Naive thymus-derived CD4-positive, alpha-beta T cell (primary cell): ENCODE data around the gene SLC16A9. TPM values are rescaled to one million over a fixed set of nuclear protein-coding genes. Genes with fewer than 3 reads are reported as not detected.
A peak's percentile ranks its signal among the peaks of the same experiment; 100 is the strongest.

ENCODE experiments used
- ATAC-seq: fragments of 150-1000 bp; cut with Tn5 transposase; 2 replicates; pipeline ENCODE4 v1.10.0; 2021; ENCODE audit warnings: mild to moderate bottlenecking, moderate library complexity
- CTCF ChIA-PET: fragments of 350-600 bp; sonication (Branson Sonifier 250); formaldehyde crosslinking; loops from one replicate; lab custom pipeline; 2021; ENCODE audit warnings: antibody characterized with exemption; lab: Charles Lee
- POLR2A ChIA-PET: fragments of 350-600 bp; sonication (Branson Sonifier 250); formaldehyde crosslinking; loops from one replicate; lab custom pipeline; 2021; ENCODE audit warnings: antibody characterized with exemption, inconsistent platforms; lab: Charles Lee
- DNase-seq, 9 donors: peaks; one replicate each; pipeline versions ENCODE4 v3.0.0 to v3.0.0-alpha.2; 2020 to 2022; ENCODE audit warnings: mixed read lengths in 1 of 9
- H3K27ac ChIP-seq: one replicate; pipeline ENCODE4 v1.7.0; 2013; ENCODE audit warnings: mild to moderate bottlenecking, low read depth, low read length, moderate library complexity
- H3K27me3 ChIP-seq, 2 donors: one replicate each; pipeline ENCODE4 v1.7.0; 2013; ENCODE audit warnings: low read length in 2 of 2, mild to moderate bottlenecking in 2 of 2, moderate library complexity in 2 of 2; ENCODE audit not compliant: control insufficient read depth in 2 of 2, insufficient read depth in 2 of 2
- H3K36me3 ChIP-seq, 3 experiments: 1 replicate in 2 of 3; 2 replicates in 1 of 3; pipeline ENCODE4 v1.7.0; 2013; ENCODE audit warnings: low read length in 3 of 3, mild to moderate bottlenecking in 3 of 3, moderate library complexity in 1 of 3; ENCODE audit not compliant: insufficient read depth in 3 of 3, control insufficient read depth in 2 of 3
- H3K4me1 ChIP-seq, 2 donors: one replicate each; pipeline ENCODE4 v1.7.0; 2013; ENCODE audit warnings: low read length in 2 of 2, mild to moderate bottlenecking in 2 of 2, moderate library complexity in 1 of 2; ENCODE audit not compliant: control insufficient read depth in 2 of 2, insufficient read depth in 2 of 2
- H3K4me3 ChIP-seq: 2 replicates; pipeline ENCODE4 v1.7.0; 2013; ENCODE audit warnings: mild to moderate bottlenecking, low read length
- H3K9me3 ChIP-seq, 3 experiments: 1 replicate in 2 of 3; 2 replicates in 1 of 3; pipeline ENCODE4 v1.7.0; 2013; ENCODE audit warnings: low read length in 3 of 3; ENCODE audit not compliant: control insufficient read depth in 2 of 3
- H3K27ac Mint-ChIP-seq, 9 donors: one replicate each; pipeline ENCODE4 v1.8.0; 2020 to 2022; ENCODE audit warnings: mixed read lengths in 9 of 9, mild to moderate bottlenecking in 8 of 9, moderate library complexity in 5 of 9, inconsistent platforms in 2 of 9
- H3K27me3 Mint-ChIP-seq, 5 donors: one replicate each; pipeline ENCODE4 v1.8.0; 2021 to 2022; ENCODE audit warnings: mixed read lengths in 5 of 5, mild to moderate bottlenecking in 1 of 5
- H3K36me3 Mint-ChIP-seq, 5 donors: one replicate each; pipeline ENCODE4 v1.8.0; 2020 to 2022; ENCODE audit warnings: mixed read lengths in 5 of 5, mild to moderate bottlenecking in 3 of 5, inconsistent platforms in 1 of 5
- H3K4me1 Mint-ChIP-seq, 7 donors: one replicate each; pipeline ENCODE4 v1.8.0; 2020 to 2022; ENCODE audit warnings: mixed read lengths in 7 of 7, mild to moderate bottlenecking in 3 of 7, inconsistent platforms in 1 of 7
- H3K4me3 Mint-ChIP-seq, 10 donors: one replicate each; pipeline ENCODE4 v1.8.0; 2020 to 2022; ENCODE audit warnings: mild to moderate bottlenecking in 10 of 10, mixed read lengths in 10 of 10, moderate library complexity in 6 of 10, inconsistent platforms in 2 of 10
- H3K9me3 Mint-ChIP-seq, 11 donors: one replicate each; pipeline ENCODE4 v1.8.0; 2020 to 2022; ENCODE audit warnings: mixed read lengths in 11 of 11, mild to moderate bottlenecking in 4 of 11, inconsistent platforms in 1 of 11, moderate library complexity in 1 of 11
- intact Hi-C, 2 donors: fragments of 100-400 bp; cut with micrococcal nuclease; formaldehyde crosslinking; loops; one replicate each; pipeline ENCODE4 v1.15.1; 2023
- polyA plus RNA-seq, 2 donors: library from polyadenylated mRNA; unstranded; fragments of 300-500 nt; fragmentation: Illumina TruSeq; gene quantifications; one replicate each; pipeline ENCODE4 v1.2.3, GENCODE V29; 2021
- total RNA-seq, 6 experiments: library from RNA in 5 of 6; stranded (reverse) in 5 of 6; gene quantifications; 1 replicate in 5 of 6; 2 replicates in 1 of 6; pipeline ENCODE4 v1.2.3 and lab custom pipeline; 2021 to 2026

Gene SLC16A9
- total and polyA plus RNA-seq, 7 experiments from 2014 or later = 1.5 TPM; not detected in 6

DNA sequence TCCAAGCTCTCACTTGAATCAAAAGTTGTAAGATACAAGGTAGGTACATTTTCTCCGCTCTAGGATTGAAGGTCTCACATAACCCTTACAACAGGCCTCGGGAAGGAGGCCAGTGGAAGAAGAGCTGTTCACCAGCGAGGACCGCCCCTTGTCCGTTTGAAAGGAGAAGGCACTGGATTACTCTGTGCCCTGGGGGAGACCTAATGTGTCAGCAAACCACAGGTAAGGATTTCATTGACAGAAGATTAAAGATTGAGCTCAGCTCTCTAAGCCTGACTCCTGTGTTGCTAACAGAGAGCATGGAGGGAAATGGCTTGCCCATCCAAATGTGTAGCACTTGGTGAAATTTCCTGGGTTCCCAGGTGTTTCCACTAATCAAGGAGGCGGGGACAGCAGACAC is 81.2 kb downstream of the SLC16A9 start:
- Mint-ChIP-seq H3K4me1 (peaks cover 0 to 6% (median 3%) of the 10 kb centered on the region in 7 donors), H3K36me3 (no peaks in the 10 kb centered on the region)

DNA sequence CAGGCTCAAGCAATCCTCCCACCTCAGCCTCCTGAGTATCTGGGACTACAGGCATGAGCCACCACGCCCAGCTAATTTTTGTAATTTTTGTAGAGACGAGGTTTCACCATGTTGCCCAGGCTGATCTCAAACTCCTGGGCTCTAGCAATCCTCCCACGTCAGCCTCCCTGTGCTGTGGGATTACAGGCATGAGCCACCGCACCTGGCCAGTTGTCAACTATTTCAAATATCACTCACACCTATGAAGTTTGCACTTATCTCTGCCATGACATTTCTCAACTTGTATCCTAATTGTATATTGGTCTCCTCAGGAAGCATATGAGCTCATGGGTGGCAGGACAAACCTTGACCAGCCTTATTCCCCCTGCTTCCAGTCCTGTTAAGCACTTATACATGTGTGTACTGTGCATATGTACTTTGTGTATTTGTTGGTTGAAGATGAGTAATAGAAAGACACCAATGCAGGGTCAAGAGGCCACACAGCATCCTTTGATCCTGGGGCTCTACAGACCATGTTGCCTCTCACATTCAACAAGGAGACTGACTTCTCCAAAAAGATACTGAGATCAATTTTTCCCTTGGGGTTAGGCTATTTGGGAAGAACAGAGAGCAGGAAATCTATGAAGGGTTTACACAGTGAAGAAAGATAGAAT is 82.2 kb downstream of the SLC16A9 start:
- CTCF ChIA-PET = interaction anchor here (0.7 kb wide), 1 partner anchor 29 kb away, joined by 3 read pairs; no protein-coding TSS in a partner anchor

More for the DNA sequence above, 81.2 kb downstream of the SLC16A9 start:
- peaks cover 4 to 34% (median 11%) of the 10 kb centered on the region in 5 donors for H3K27me3 Mint-ChIP-seq
- no peaks in the 10 kb centered on the region for H3K4me1 ChIP-seq
- DNase-seq (no peak), ATAC-seq (no peak)
- CTCF ChIA-PET = no interaction called here
- H3K4me3 ChIP-seq = no peak overlapping the region
- H3K9me3 ChIP-seq = no peaks in the 10 kb centered on the region
- H3K4me3 Mint-ChIP-seq = no peak overlapping the region
- no peaks in the 10 kb centered on the region for H3K9me3 Mint-ChIP-seq
- intact Hi-C loops = loop anchor here in 1 of 2 donors (5.0 to 10.0 kb wide), 2 partner anchors 1019 to 1136 kb away; no protein-coding TSS in a partner anchor
- no peaks in the 10 kb centered on the region for H3K36me3 ChIP-seq
- no peak overlapping the region for H3K27ac ChIP-seq
- H3K27me3 ChIP-seq = no peaks in the 10 kb centered on the region
- no peak overlapping the region for H3K27ac Mint-ChIP-seq
- POLR2A ChIA-PET = no interaction called here

DNA sequence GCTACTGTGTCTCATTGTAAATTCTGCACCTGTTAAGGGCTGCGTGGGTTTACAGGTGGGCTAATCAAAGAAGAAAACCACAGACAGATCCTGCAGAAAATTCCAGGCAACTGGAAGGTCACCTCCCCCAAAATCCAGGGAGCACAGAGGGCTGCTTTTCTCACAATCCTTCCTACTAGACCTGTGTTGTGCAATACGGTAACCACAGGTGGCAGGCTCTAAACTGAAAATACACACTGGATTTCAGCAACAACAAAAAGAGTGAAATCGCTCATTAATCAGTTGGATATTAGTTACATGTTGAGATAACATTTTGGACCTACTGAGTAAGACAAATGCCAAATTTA is 83.2 kb downstream of the SLC16A9 start:
- Histone ChIP-seq H3K9me3 (no peaks in the 10 kb centered on the region), H3K27me3 (no peaks in the 10 kb centered on the region), H3K4me3 (no peak overlapping the region), H3K36me3 (no peaks in the 10 kb centered on the region), H3K4me1 (no peaks in the 10 kb centered on the region), H3K27ac (no peak overlapping the region)
- Mint-ChIP-seq H3K27me3 (peaks cover 0 to 23% (median 7%) of the 10 kb centered on the region in 5 donors), H3K4me3 (no peak overlapping the region), H3K4me1 (peaks cover 0 to 7% (median 3%) of the 10 kb centered on the region in 7 donors), H3K36me3 (no peaks in the 10 kb centered on the region), H3K27ac (no peak overlapping the region), H3K9me3 (no peaks in the 10 kb centered on the region)
- intact Hi-C loops = loop anchor here (1.0 to 10.0 kb wide), 13 partner anchors 82 to 1338 kb away; partner anchors contain the start of genes CCDC6 (in 2 of the 2) and SLC16A9 (in 1 of the 2)
- CTCF ChIA-PET = interaction anchor here (0.7 to 1.9 kb wide), 12 partner anchors 18 to 1022 kb away, joined by 3 to 7 read pairs (median 4); no protein-coding TSS in a partner anchor
- DNase-seq (no peak), ATAC-seq (no peak)
- POLR2A ChIA-PET = no interaction called here

More for the DNA sequence above, 82.2 kb downstream of the SLC16A9 start:
- H3K9me3 Mint-ChIP-seq = no peaks in the 10 kb centered on the region
- no peak overlapping the region for H3K4me3 Mint-ChIP-seq
- Histone ChIP-seq H3K27me3 (no peaks in the 10 kb centered on the region), H3K9me3 (no peaks in the 10 kb centered on the region), H3K4me3 (no peak overlapping the region), H3K36me3 (no peaks in the 10 kb centered on the region), H3K27ac (no peak overlapping the region), H3K4me1 (no peaks in the 10 kb centered on the region)
- POLR2A ChIA-PET = no interaction called here
- no peak overlapping the region for H3K27ac Mint-ChIP-seq
- ATAC-seq (no peak), DNase-seq (no peak)
- H3K27me3 Mint-ChIP-seq = peaks cover 4 to 28% (median 7%) of the 10 kb centered on the region in 5 donors
- H3K36me3 Mint-ChIP-seq = no peaks in the 10 kb centered on the region
- H3K4me1 Mint-ChIP-seq = peaks cover 0 to 7% (median 3%) of the 10 kb centered on the region in 7 donors
- intact Hi-C loops = loop anchor here in 1 of 2 donors (2.0 to 10.0 kb wide), 3 partner anchors 81 to 1137 kb away; partner anchors contain the start of gene SLC16A9

DNA sequence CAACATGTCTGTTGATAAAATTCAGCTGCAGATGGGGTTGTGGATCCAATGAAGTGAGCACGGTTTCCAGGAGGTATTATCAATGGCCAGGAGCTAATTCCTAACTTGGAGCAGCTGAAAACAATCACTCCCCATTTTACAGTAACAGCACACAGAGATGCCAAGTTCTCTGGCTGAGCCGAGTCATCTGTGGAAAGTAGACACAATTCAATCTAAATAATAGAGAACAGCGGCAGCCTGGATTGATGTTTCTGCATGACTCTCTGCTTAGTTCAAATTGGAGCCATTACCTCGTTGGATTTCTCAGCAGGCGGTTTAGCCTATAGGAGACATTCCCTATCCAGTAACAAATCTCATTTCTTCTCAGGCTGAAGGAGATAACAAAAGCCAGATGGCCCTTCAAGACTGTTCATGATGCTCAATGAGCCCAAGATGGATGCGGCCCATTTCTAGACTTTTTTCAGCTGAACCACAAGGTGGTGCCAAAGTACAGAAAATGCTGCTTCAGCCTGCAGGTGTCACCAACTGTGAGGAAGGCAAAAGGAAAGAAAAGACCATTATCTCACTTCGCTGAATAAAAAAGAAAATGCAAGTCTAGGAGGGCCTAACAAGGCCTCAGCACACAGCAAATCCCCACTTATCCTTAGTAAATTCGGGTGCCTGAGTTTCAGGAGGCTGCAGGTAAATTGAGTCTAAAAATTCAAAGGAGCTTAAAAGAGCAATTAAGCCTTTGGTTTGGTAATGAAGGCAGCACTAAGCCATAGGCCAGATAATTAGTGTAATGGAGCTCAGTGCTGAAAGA is 83.7 kb downstream of the SLC16A9 start:
- ChIA-PET POLR2A (no interaction called here), CTCF (interaction anchor here (0.6 to 1.9 kb wide), 16 partner anchors 18 to 1025 kb away, joined by 3 to 7 read pairs (median 4); no protein-coding TSS in a partner anchor)
- ATAC-seq = peak; percentile 84

DNA sequence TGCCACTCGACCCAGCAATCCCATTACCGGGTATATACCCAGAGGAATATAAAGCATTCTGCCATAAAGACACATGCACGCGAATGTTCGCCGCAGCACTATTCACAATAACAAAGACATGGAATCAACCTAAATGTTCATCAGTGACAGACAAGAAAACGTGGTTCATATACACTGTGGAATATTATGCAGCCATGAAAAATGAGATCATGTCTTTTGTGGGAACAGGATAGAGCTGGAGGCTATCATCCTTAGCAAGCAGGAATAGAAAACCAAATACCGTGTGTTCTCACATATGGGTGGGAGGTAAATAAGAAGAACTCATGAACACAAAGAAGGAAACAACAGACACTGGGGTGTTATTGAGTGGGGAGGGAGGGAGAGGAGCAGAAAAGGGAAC is 84.7 kb downstream of the SLC16A9 start:
- intact Hi-C loops = loop anchor here in 1 of 2 donors (5.0 to 10.0 kb wide), 2 partner anchors 1022 to 1140 kb away; no protein-coding TSS in a partner anchor
- ChIA-PET CTCF (interaction anchor here (0.6 to 1.9 kb wide), 9 partner anchors 13 to 1026 kb away, joined by 3 to 6 read pairs (median 3); no protein-coding TSS in a partner anchor), POLR2A (no interaction called here)
- Mint-ChIP-seq H3K27ac (no peak overlapping the region), H3K9me3 (no peaks in the 10 kb centered on the region), H3K27me3 (peaks cover 0 to 15% (median 0%) of the 10 kb centered on the region in 5 donors), H3K4me1 (peaks cover 0 to 7% (median 3%) of the 10 kb centered on the region in 7 donors), H3K4me3 (no peak overlapping the region), H3K36me3 (no peaks in the 10 kb centered on the region)
- Histone ChIP-seq H3K4me3 (no peak overlapping the region), H3K36me3 (no peaks in the 10 kb centered on the region), H3K27me3 (no peaks in the 10 kb centered on the region), H3K4me1 (no peaks in the 10 kb centered on the region), H3K9me3 (no peaks in the 10 kb centered on the region), H3K27ac (no peak overlapping the region)
- DNase-seq (no peak), ATAC-seq (no peak)

More for the DNA sequence above, 83.7 kb downstream of the SLC16A9 start:
- H3K4me1 ChIP-seq = no peaks in the 10 kb centered on the region
- Mint-ChIP-seq H3K36me3 (no peaks in the 10 kb centered on the region), H3K4me3 (no peak overlapping the region), H3K27me3 (peaks cover 0 to 21% (median 1%) of the 10 kb centered on the region in 5 donors), H3K4me1 (peaks cover 0 to 7% (median 3%) of the 10 kb centered on the region in 7 donors), H3K27ac (peak overlapping the region in 1 of 9 donors; percentile 32), H3K9me3 (no peaks in the 10 kb centered on the region)
- no peaks in the 10 kb centered on the region for H3K36me3 ChIP-seq
- peak in 8 of 9 donors; percentile 28 to 73 (median 64) for DNase-seq
- no peak overlapping the region for H3K4me3 ChIP-seq
- intact Hi-C loops = loop anchor here (1.0 to 10.0 kb wide), 13 partner anchors 83 to 1338 kb away; partner anchors contain the start of genes CCDC6 (in 2 of the 2) and SLC16A9 (in 1 of the 2)
- H3K9me3 ChIP-seq = no peaks in the 10 kb centered on the region
- no peaks in the 10 kb centered on the region for H3K27me3 ChIP-seq
- no peak overlapping the region for H3K27ac ChIP-seq

- ChIA-PET CTCF (interaction anchor here (1.5 to 1.6 kb wide), 2 partner anchors 12 to 409 kb away, joined by 3 to 4 read pairs; no protein-coding TSS in a partner anchor), POLR2A (no interaction called here)
- Histone ChIP-seq H3K4me3 (no peak overlapping the region), H3K27ac (no peak overlapping the region), H3K9me3 (no peaks in the 10 kb centered on the region), H3K27me3 (no peaks in the 10 kb centered on the region), H3K4me1 (no peaks in the 10 kb centered on the region), H3K36me3 (no peaks in the 10 kb centered on the region)
- ATAC-seq (no peak), DNase-seq (no peak)
- H3K4me3 Mint-ChIP-seq = no peak overlapping the region
- peaks cover 0 to 7% (median 3%) of the 10 kb centered on the region in 7 donors for H3K4me1 Mint-ChIP-seq
- intact Hi-C loops = loop anchor here in 1 of 2 donors (10.0 kb wide), 1 partner anchor 1141 kb away; no protein-coding TSS in a partner anchor
- H3K27me3 Mint-ChIP-seq = peaks cover 0 to 11% (median 0%) of the 10 kb centered on the region in 5 donors
- H3K9me3 Mint-ChIP-seq = no peaks in the 10 kb centered on the region
- no peak overlapping the region for H3K27ac Mint-ChIP-seq
- no peaks in the 10 kb centered on the region for H3K36me3 Mint-ChIP-seq
Observed at GRCh38 chr10:59624136-59624535, 85.5 kb downstream of the SLC16A9 start.
